ENCODE results near the gene SUV39H1. TPM values are rescaled to one million over a fixed set of nuclear protein-coding genes. Genes with fewer than 3 reads are reported as not detected.
"Not testable (repeated sequence)": the region's sequence is repeated elsewhere in the genome, so short reads cannot be mapped to it uniquely, and the experiment has no call there.

SUV39H1 gene, protein sequence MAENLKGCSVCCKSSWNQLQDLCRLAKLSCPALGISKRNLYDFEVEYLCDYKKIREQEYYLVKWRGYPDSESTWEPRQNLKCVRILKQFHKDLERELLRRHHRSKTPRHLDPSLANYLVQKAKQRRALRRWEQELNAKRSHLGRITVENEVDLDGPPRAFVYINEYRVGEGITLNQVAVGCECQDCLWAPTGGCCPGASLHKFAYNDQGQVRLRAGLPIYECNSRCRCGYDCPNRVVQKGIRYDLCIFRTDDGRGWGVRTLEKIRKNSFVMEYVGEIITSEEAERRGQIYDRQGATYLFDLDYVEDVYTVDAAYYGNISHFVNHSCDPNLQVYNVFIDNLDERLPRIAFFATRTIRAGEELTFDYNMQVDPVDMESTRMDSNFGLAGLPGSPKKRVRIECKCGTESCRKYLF
- polyA plus RNA-seq (2013, experiment 1 of 2), result 2.4 TPM
- polyA plus RNA-seq (2013, experiment 2 of 2), result 2.1 TPM

DNA sequence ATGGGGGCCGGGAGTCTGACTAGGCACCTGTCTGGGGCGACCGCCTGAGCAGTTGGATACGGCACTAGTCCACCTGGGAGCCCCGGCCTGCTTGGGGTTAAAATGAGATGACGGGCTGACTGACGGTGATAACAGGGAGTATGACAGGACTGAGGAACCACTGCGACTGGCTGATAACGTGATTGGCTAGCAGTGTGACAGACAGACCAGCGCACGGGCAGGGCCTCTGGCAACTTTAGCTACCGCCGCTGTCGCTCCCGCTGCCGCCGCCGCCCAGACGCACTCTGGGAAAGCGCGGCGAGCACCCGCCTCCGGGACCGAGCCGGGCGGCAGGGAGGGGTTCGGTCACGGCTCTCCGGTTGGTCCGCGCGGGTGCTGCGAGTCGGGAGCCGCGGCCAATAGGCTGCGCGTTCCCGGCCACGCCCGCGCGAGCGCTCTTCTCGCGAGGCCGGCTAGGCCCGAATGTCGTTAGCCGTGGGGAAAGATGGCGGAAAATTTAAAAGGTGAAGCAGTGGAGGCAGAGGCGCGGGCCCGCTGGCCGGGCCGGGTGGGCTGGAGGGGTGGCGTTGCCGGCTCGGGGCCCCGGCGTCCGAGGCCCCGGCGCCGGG is at the start of gene SUV39H1:
Gene SUV39H1, plus strand, starts transcription at position 434 of the 608 bp plus-strand sequence. Its CDS starts 51 bp downstream, at position 485.
- Histone ChIP-seq H3K9ac (ENCODE audit: low read length) (peak within 1 kb of the TSS; percentile 91), H2BK120ac (ENCODE audit: low read depth, low read length) (no peak within 1 kb of the TSS), H2AFZ (ENCODE audit: low read depth, low read length) (peak within 1 kb of the TSS; percentile 91), H3K27me3 (ENCODE audit: control insufficient read depth in 1 of 2, insufficient read depth in 1 of 2, low read length in 2 of 2) (peaks cover 0 to 18% of the 10 kb centered on the region in 2 experiments), H3K23ac (ENCODE audit: low read length in 2 of 2) (no peak within 1 kb of the TSS), H2BK5ac (ENCODE audit: low read depth, low read length, poor library complexity, severe bottlenecking) (no peak within 1 kb of the TSS), H3K9me3 (ENCODE audit: control insufficient read depth, low read length) (peaks cover 3% of the 10 kb centered on the region), H4K8ac (ENCODE audit: low read length) (peak within 1 kb of the TSS; percentile 90), H3K4ac (ENCODE audit: low read depth in 1 of 2, low read length in 2 of 2) (no peak within 1 kb of the TSS), H3K14ac (ENCODE audit: low read length in 2 of 2) (peak within 1 kb of the TSS in 1 of 2 experiments; percentile 79), H3K4me2 (ENCODE audit: low read length, poor library complexity, severe bottlenecking) (peak within 1 kb of the TSS; percentile 84), H3K36me3 (ENCODE audit: control insufficient read depth in 1 of 2, insufficient read depth in 2 of 2, low read depth in 1 of 2, low read length in 2 of 2) (peaks cover 19 to 21% of the 10 kb centered on the region in 2 experiments), H2BK15ac (ENCODE audit: low read depth, poor library complexity, severe bottlenecking) (no peak within 1 kb of the TSS), H3K79me1 (replicated peaks; ENCODE audit: low read length, poor library complexity, severe bottlenecking) (peaks cover 13% of the 10 kb centered on the region), H4K91ac (ENCODE audit: low read length) (peak within 1 kb of the TSS; percentile 50), H3K27ac (ENCODE audit: low read length, poor library complexity, severe bottlenecking) (peak within 1 kb of the TSS; percentile 51), H3K18ac (ENCODE audit: low read depth in 1 of 2, low read length in 2 of 2) (peak within 1 kb of the TSS; percentile 52 to 54), H3K4me1 (ENCODE audit: control insufficient read depth, insufficient read depth, low read depth, low read length) (peaks cover 9% of the 10 kb centered on the region), H2BK12ac (ENCODE audit: low read length in 2 of 2) (no peak within 1 kb of the TSS), H2AK5ac (ENCODE audit: low read length, severe bottlenecking) (no peak within 1 kb of the TSS), H3K4me3 (ENCODE audit: insufficient read depth in 1 of 2, low read depth in 1 of 2, low read length in 2 of 2) (peak within 1 kb of the TSS; percentile 70 to 85)
- 0% methylated on average over 21 of the region's 66 CpGs for WGBS
- peak; percentile 89 for DNase-seq

DNA sequence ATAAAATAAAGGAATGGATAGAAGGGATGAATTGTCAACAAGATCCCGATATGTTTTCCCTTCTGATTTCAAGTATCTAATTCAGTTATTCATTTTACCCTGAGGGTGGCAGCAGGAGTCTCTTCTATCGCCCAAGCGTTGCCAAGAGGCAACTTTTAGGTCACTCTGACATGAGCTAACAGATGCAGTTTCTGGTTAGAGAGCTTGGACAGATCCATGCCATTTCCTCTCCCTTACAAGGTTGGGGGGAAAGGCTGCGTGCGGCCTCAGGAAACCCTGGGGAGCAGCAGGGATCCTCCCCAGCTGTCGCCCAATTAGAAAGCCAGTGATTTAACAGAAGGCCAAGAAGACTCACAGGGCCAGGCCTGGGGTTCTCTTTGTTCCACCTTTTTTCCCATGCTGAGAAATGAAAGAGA is 48.2 kb upstream of the SUV39H1 start:
- H2AFZ ChIP-seq (ENCODE audit: low read depth, low read length), result no peak overlapping the region
- H4K8ac ChIP-seq (ENCODE audit: low read length), result no peak overlapping the region
- no peak overlapping the region for H4K91ac ChIP-seq (ENCODE audit: low read length)
- no peak overlapping the region for H3K27ac ChIP-seq (ENCODE audit: low read length, poor library complexity, severe bottlenecking)
- no peak overlapping the region for H3K23ac ChIP-seq (ENCODE audit: low read length in 2 of 2)
- no peak overlapping the region for H3K4me3 ChIP-seq (ENCODE audit: insufficient read depth in 1 of 2, low read depth in 1 of 2, low read length in 2 of 2)
- H3K36me3 ChIP-seq (ENCODE audit: control insufficient read depth in 1 of 2, insufficient read depth in 2 of 2, low read depth in 1 of 2, low read length in 2 of 2), result no peaks in the 10 kb centered on the region
- H2BK12ac ChIP-seq (ENCODE audit: low read length in 2 of 2), result no peak overlapping the region
- H3K9me3 ChIP-seq (ENCODE audit: control insufficient read depth, low read length), result no peaks in the 10 kb centered on the region
- no peak overlapping the region for H3K9ac ChIP-seq (ENCODE audit: low read length)
- no peak overlapping the region for H2BK120ac ChIP-seq (ENCODE audit: low read depth, low read length)
- no peak overlapping the region for H3K18ac ChIP-seq (ENCODE audit: low read depth in 1 of 2, low read length in 2 of 2)
- H3K4ac ChIP-seq (ENCODE audit: low read depth in 1 of 2, low read length in 2 of 2), result no peak overlapping the region
- no peak overlapping the region for H2BK5ac ChIP-seq (ENCODE audit: low read depth, low read length, poor library complexity, severe bottlenecking)
- no peak overlapping the region for H3K14ac ChIP-seq (ENCODE audit: low read length in 2 of 2)
- peak; percentile 62 for DNase-seq
- WGBS, result 9% methylated on average over 5 of the region's 6 CpGs
- H3K79me1 ChIP-seq (replicated peaks; ENCODE audit: low read length, poor library complexity, severe bottlenecking), result no peaks in the 10 kb centered on the region
- H3K4me1 ChIP-seq (ENCODE audit: control insufficient read depth, insufficient read depth, low read depth, low read length), result no peaks in the 10 kb centered on the region
- H3K4me2 ChIP-seq (ENCODE audit: low read length, poor library complexity, severe bottlenecking), result no peak overlapping the region
- peaks cover 3 to 21% of the 10 kb centered on the region in 2 experiments for H3K27me3 ChIP-seq (ENCODE audit: control insufficient read depth in 1 of 2, insufficient read depth in 1 of 2, low read length in 2 of 2)
- no peak overlapping the region for H2AK5ac ChIP-seq (ENCODE audit: low read length, severe bottlenecking)
- no peak overlapping the region for H2BK15ac ChIP-seq (ENCODE audit: low read depth, poor library complexity, severe bottlenecking)

DNA sequence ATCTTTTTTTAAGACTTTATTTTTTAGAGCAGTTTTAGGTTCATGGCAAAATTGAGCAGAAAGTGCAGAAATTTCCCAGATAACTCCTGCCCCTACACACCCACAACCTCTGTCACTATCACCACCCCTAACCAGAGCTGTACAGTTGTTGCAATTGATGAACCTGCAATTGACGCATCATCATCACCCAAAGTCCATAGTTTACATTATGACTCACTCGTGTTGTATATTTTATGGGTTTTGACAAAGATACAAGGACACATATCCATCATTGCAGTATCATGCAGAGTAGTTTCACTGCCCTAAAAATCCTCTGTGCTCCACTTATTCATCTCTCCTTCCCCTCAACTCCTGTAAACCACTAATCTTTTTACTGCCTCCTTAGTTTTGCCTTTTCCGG is 47.4 kb upstream of the SUV39H1 start:
- no peaks in the 10 kb centered on the region for H3K79me1 ChIP-seq (replicated peaks; ENCODE audit: low read length, poor library complexity, severe bottlenecking)
- no peak overlapping the region for H2BK15ac ChIP-seq (ENCODE audit: low read depth, poor library complexity, severe bottlenecking)

DNA sequence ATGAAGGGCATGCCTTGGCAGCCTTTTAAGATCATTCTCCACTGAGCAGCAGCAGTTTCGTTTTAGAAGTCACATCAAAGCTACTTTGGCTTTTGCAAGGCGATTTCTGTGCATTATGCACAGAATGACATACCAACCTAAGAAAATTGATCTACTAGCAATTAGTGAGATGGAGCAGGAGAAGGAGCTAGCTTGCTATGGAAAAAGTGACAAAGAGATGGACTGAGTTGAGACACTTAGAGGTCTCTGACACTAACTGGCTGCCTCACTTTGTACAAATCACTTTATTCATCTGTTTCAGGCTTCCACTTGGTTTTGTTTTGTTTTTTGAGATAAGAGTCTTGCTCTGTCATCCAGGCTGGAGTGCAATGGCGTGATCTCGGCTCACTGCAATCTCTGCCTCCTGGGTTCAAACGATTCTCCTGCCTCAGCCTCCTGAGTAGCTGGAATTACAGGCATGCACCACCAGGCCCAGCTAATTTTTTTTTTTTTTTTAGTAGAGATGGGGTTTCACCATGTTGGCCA is 44.4 kb upstream of the SUV39H1 start:
- H2AFZ ChIP-seq (ENCODE audit: low read depth, low read length); H3K79me1 ChIP-seq (replicated peaks; ENCODE audit: low read length, poor library complexity, severe bottlenecking); H3K23ac ChIP-seq (ENCODE audit: low read length in 2 of 2); H3K9ac ChIP-seq (ENCODE audit: low read length); H3K18ac ChIP-seq (ENCODE audit: low read depth in 1 of 2, low read length in 2 of 2); DNase-seq; H2BK120ac ChIP-seq (ENCODE audit: low read depth, low read length); H3K4me3 ChIP-seq (ENCODE audit: insufficient read depth in 1 of 2, low read depth in 1 of 2, low read length in 2 of 2); H3K4me1 ChIP-seq (ENCODE audit: control insufficient read depth, insufficient read depth, low read depth, low read length); H3K4me2 ChIP-seq (ENCODE audit: low read length, poor library complexity, severe bottlenecking); H3K27ac ChIP-seq (ENCODE audit: low read length, poor library complexity, severe bottlenecking); H2BK15ac ChIP-seq (ENCODE audit: low read depth, poor library complexity, severe bottlenecking); H2AK5ac ChIP-seq (ENCODE audit: low read length, severe bottlenecking); H3K9me3 ChIP-seq (ENCODE audit: control insufficient read depth, low read length); H3K36me3 ChIP-seq (ENCODE audit: control insufficient read depth in 1 of 2, insufficient read depth in 2 of 2, low read depth in 1 of 2, low read length in 2 of 2); H3K14ac ChIP-seq (ENCODE audit: low read length in 2 of 2); H2BK5ac ChIP-seq (ENCODE audit: low read depth, low read length, poor library complexity, severe bottlenecking); H4K91ac ChIP-seq (ENCODE audit: low read length); H4K8ac ChIP-seq (ENCODE audit: low read length); H2BK12ac ChIP-seq (ENCODE audit: low read length in 2 of 2); H3K4ac ChIP-seq (ENCODE audit: low read depth in 1 of 2, low read length in 2 of 2): not testable (repeated sequence)
- 70% methylated on average over 3 of the region's 5 CpGs for WGBS
- peaks cover 9 to 23% of the 10 kb centered on the region in 2 experiments for H3K27me3 ChIP-seq (ENCODE audit: control insufficient read depth in 1 of 2, insufficient read depth in 1 of 2, low read length in 2 of 2)

More for the DNA sequence above, 47.4 kb upstream of the SUV39H1 start:
- 60% methylated on average over 1 of the region's 3 CpGs for WGBS
- H2BK12ac ChIP-seq (ENCODE audit: low read length in 2 of 2), result no peak overlapping the region
- H4K91ac ChIP-seq (ENCODE audit: low read length), result no peak overlapping the region
- no peaks in the 10 kb centered on the region for H3K9me3 ChIP-seq (ENCODE audit: control insufficient read depth, low read length)
- H3K14ac ChIP-seq (ENCODE audit: low read length in 2 of 2), result no peak overlapping the region
- no peak overlapping the region for H2BK5ac ChIP-seq (ENCODE audit: low read depth, low read length, poor library complexity, severe bottlenecking)
- no peak overlapping the region for H3K4me3 ChIP-seq (ENCODE audit: insufficient read depth in 1 of 2, low read depth in 1 of 2, low read length in 2 of 2)
- H2BK120ac ChIP-seq (ENCODE audit: low read depth, low read length), result no peak overlapping the region
- H3K4ac ChIP-seq (ENCODE audit: low read depth in 1 of 2, low read length in 2 of 2), result no peak overlapping the region
- no peaks in the 10 kb centered on the region for H3K36me3 ChIP-seq (ENCODE audit: control insufficient read depth in 1 of 2, insufficient read depth in 2 of 2, low read depth in 1 of 2, low read length in 2 of 2)
- H2AK5ac ChIP-seq (ENCODE audit: low read length, severe bottlenecking), result no peak overlapping the region
- no peak overlapping the region for H4K8ac ChIP-seq (ENCODE audit: low read length)
- H3K27me3 ChIP-seq (ENCODE audit: control insufficient read depth in 1 of 2, insufficient read depth in 1 of 2, low read length in 2 of 2), result peaks cover 6 to 24% of the 10 kb centered on the region in 2 experiments
- no peak overlapping the region for H3K9ac ChIP-seq (ENCODE audit: low read length)
- H3K23ac ChIP-seq (ENCODE audit: low read length in 2 of 2), result no peak overlapping the region
- no peaks in the 10 kb centered on the region for H3K4me1 ChIP-seq (ENCODE audit: control insufficient read depth, insufficient read depth, low read depth, low read length)
- peak; percentile 34 for DNase-seq
- no peak overlapping the region for H3K27ac ChIP-seq (ENCODE audit: low read length, poor library complexity, severe bottlenecking)
- H3K4me2 ChIP-seq (ENCODE audit: low read length, poor library complexity, severe bottlenecking), result no peak overlapping the region
- H2AFZ ChIP-seq (ENCODE audit: low read depth, low read length), result no peak overlapping the region
- H3K18ac ChIP-seq (ENCODE audit: low read depth in 1 of 2, low read length in 2 of 2), result no peak overlapping the region
